Omental fat pad (tissue), 4 donors: ENCODE results near the gene SMG6. TPM values are rescaled to one million over a fixed set of nuclear protein-coding genes. Genes with fewer than 3 reads are reported as not detected.
A peak's percentile ranks its signal among the peaks of the same experiment; 100 is the strongest.

Source experiments
- ATAC-seq: fragments of 150-250 bp; one replicate; pipeline ENCODE4 v1.9.1; 2016; ENCODE audit warnings: mild to moderate bottlenecking, moderate library complexity; ENCODE audit not compliant: low FRiP score
- DNase-seq: peaks from one replicate; pipeline ENCODE4 v3.0.0-alpha.2; 2019; ENCODE audit warnings: low spot score
- total RNA-seq, 4 donors: library from RNA; depleted of rRNA; stranded (reverse); fragments of >200 nt; gene quantifications; one replicate each; pipeline ENCODE4 v1.1.0, GENCODE V29; 2016
- TF ChIP-seq, protein P1 (sequence below), 3 donors: fragments of 450-650 bp; IDR thresholded peaks; one replicate each; pipeline ENCODE4 v1.5.1; 2016 to 2017; ENCODE audit warnings: antibody characterized with exemption in 3 of 3, mild to moderate bottlenecking in 3 of 3, moderate library complexity in 2 of 3

Gene SMG6
- total RNA-seq, 4 donors from 2014 or later: 19.1 to 36.1 (median 25.1) TPM

DNA sequence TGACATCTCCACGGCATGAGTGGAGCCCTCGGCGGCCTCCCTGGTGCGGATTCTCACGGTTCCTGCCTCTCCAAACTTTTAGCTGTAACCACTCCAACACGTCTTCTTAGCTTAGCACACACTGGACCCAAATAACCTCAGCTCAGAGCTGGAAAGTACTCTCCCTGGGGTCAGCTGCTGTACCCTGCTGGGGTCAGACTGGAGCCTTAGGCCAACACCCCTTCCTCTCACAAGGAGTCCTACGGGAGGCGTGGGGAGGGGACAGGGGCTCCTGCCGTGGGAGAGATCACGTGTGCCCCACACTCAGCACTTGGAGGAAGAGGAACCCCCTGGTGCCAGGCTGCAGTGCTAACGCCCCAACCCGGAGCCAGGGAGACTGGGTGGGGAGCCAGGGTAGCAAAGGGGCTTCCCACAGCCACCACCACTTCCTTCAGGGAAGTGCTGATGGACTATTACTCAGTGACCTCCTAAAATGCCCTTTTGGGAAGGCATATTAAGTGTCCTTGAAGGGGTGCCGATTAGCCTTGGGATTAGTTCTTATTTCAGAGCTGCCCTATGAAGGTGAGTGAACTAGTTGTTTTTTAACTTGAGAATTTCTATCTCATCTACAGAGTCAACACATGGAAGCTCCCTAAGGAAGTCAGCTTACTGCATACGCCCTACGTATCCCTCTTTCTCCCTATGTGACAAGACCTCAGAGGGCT is 124.6 kb downstream of the SMG6 start:
- DNase-seq (no peak), ATAC-seq (no peak)
- TF ChIP-seq, protein P1, sequence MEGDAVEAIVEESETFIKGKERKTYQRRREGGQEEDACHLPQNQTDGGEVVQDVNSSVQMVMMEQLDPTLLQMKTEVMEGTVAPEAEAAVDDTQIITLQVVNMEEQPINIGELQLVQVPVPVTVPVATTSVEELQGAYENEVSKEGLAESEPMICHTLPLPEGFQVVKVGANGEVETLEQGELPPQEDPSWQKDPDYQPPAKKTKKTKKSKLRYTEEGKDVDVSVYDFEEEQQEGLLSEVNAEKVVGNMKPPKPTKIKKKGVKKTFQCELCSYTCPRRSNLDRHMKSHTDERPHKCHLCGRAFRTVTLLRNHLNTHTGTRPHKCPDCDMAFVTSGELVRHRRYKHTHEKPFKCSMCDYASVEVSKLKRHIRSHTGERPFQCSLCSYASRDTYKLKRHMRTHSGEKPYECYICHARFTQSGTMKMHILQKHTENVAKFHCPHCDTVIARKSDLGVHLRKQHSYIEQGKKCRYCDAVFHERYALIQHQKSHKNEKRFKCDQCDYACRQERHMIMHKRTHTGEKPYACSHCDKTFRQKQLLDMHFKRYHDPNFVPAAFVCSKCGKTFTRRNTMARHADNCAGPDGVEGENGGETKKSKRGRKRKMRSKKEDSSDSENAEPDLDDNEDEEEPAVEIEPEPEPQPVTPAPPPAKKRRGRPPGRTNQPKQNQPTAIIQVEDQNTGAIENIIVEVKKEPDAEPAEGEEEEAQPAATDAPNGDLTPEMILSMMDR (IDR thresholded peaks at IDR 0.05): no peak

DNA sequence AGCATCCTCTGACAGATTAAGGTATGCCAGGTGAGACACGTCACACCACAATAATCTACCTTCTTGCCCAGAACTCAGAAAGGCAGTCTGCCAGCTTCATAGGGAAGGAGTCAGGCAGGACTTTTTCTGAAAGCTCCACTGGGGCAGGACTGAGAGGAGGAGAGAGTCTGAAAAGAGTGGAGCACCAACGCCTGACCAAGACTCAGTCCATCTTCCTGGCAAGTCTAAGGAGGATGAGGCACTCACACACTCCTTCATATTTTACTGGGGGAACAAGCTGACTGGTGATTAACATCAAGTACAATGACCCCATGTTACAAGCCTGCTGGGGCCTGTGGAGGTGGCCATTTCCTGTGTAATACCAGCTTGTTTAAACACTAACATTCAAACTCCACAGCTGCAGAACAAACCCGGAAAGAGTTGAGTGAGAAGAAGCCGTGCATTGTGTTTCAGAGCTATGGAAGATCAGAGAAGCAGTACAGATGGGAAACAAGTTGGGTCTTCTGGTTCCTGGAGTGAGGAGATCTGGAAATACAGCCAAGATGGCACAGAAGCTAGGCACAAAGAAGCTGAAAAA is 126.3 kb downstream of the SMG6 start:
- DNase-seq: no peak
- ATAC-seq: no peak
- TF ChIP-seq, protein P1 (IDR thresholded peaks at IDR 0.05): no peak

DNA sequence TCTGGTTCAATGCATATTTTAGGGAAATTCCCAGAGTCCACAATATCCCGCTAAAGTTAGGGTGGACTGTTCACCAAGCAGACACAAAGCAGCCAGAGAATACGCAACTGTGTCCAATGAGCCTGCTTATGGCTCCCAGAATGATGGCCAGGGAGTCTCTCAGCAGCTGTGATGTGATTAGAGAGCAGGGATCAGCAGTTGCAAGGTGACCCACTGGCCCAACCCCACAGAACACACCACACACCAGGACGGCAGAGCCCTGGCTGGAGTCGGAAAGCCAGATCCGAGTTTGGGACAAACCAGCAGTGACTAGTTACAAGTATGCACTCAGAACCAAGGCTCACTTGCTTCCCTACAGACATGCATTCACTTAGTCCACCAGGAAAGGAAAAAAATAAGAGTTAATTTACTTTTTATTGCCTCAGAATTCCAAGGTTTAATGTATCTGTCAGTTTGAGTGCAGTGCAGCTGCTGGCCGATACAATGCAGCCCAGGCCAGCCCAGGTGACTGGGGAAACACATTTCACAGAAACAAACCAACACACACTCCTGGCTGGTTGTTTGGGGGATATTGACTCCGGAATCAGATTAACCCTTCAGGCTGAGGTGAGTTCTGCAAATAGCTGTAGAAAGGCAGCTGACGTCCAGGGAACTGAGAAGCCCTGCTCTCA is 127.0 kb downstream of the SMG6 start:
- TF ChIP-seq, protein P1 (IDR thresholded peaks at IDR 0.05): no peak
- no peak for DNase-seq

DNA sequence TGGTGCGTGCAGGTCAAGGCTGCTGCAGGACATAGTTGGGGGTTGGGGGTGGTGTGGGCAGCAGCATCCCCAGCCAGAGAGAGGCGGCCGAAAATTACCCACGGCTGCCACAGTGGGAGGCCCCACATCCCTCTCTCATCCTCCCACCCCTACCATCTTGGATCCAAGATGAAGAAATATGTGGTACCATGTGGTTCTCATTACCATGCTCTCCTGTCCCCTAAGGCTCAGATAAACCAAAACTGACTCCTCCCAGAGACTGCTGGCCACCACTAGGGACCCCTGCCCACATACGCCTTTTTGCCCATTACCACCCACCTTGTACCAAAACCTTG is 128.3 kb downstream of the SMG6 start:
- TF ChIP-seq, protein P1 (IDR thresholded peaks at IDR 0.05): no peak
- DNase-seq (no peak), ATAC-seq (no peak)

More for the DNA sequence above, 127.0 kb downstream of the SMG6 start:
- ATAC-seq: no peak

GRCh38 chr17:2174468-2175293 is 128.9 kb downstream of the SMG6 start:
- TF ChIP-seq, protein P1 (IDR thresholded peaks at IDR 0.05): no peak
- ATAC-seq (peak; percentile 11), DNase-seq (no peak)

- DNase-seq (no peak), ATAC-seq (no peak)
- TF ChIP-seq, protein P1 (IDR thresholded peaks at IDR 0.05): no peak
Measured at GRCh38 chr17:2174014-2174413, 129.6 kb downstream of the SMG6 start.
